DND-41 (cell line): ENCODE data around the gene GALNT7.

Experiments used
- EZH2 ChIP-seq: IDR thresholded peaks from 3 replicates; pipeline ENCODE4 v1.6.1; 2012; ENCODE audit warnings: borderline replicate concordance, low read depth, mild to moderate bottlenecking, moderate library complexity, low read length, inconsistent platforms; ENCODE audit not compliant: severe bottlenecking
- TF ChIP-seq, protein P1 (sequence below): IDR thresholded peaks from 2 replicates; pipeline ENCODE4 v1.5.1; 2012; ENCODE audit warnings: borderline replicate concordance, low read length, moderate library complexity, mild to moderate bottlenecking; ENCODE audit not compliant: poor library complexity, severe bottlenecking; ENCODE audit errors: extremely low read depth

DNA sequence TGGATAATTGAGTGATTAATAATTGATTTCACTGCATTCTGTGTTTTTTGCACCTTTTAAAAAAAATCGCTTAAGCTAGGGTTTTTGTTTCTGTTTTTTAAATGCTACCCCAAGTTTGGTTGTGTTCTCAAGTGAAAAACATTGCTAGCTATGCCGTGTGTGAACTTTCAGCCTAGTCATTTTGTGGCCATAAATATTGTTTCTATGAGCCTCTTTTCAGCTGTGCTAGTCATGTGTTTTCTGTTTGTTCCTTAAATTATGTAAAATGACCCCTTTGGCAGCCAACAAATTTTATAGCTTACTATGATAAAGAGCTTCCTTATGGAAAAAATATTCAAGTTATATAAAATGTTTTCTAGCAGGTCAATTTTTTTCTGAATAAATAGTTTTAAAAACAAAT is 59.1 kb downstream of the GALNT7 start:
- no peak for TF ChIP-seq EZH2
- TF ChIP-seq, protein P1, sequence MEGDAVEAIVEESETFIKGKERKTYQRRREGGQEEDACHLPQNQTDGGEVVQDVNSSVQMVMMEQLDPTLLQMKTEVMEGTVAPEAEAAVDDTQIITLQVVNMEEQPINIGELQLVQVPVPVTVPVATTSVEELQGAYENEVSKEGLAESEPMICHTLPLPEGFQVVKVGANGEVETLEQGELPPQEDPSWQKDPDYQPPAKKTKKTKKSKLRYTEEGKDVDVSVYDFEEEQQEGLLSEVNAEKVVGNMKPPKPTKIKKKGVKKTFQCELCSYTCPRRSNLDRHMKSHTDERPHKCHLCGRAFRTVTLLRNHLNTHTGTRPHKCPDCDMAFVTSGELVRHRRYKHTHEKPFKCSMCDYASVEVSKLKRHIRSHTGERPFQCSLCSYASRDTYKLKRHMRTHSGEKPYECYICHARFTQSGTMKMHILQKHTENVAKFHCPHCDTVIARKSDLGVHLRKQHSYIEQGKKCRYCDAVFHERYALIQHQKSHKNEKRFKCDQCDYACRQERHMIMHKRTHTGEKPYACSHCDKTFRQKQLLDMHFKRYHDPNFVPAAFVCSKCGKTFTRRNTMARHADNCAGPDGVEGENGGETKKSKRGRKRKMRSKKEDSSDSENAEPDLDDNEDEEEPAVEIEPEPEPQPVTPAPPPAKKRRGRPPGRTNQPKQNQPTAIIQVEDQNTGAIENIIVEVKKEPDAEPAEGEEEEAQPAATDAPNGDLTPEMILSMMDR = no peak
